ENCODE data around the gene ARHGAP8.

DNA sequence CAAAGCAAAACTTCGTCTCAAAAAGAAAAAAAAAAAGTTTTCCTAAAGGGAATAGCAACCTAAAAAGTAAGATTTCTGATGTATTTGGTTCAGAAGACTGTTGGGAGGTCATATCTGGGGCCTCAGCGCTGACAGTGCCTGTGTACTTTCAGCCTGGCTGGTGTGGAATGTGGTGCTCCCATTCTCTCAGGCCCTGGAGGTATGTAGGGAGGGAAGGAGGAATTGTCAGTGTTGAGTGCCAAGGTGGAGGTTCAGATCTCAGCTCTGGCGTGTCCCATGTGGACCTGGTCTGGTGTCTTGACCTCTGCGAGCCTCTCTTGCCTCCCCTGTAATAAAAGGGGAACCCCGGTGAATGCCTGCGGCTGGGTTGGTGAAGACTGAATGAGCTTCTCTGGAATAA lies 28.0 kb upstream of the ARHGAP8 start:
- TF ChIP-seq, protein P1, sequence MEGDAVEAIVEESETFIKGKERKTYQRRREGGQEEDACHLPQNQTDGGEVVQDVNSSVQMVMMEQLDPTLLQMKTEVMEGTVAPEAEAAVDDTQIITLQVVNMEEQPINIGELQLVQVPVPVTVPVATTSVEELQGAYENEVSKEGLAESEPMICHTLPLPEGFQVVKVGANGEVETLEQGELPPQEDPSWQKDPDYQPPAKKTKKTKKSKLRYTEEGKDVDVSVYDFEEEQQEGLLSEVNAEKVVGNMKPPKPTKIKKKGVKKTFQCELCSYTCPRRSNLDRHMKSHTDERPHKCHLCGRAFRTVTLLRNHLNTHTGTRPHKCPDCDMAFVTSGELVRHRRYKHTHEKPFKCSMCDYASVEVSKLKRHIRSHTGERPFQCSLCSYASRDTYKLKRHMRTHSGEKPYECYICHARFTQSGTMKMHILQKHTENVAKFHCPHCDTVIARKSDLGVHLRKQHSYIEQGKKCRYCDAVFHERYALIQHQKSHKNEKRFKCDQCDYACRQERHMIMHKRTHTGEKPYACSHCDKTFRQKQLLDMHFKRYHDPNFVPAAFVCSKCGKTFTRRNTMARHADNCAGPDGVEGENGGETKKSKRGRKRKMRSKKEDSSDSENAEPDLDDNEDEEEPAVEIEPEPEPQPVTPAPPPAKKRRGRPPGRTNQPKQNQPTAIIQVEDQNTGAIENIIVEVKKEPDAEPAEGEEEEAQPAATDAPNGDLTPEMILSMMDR (conservative IDR thresholded peaks at IDR 0.05 in 1 of 2, IDR thresholded peaks at IDR 0.05 in 1 of 2; ENCODE audit: extremely low read depth in 1 of 2, insufficient read depth in 1 of 2, low read depth in 1 of 2, low read length in 2 of 2) = no peak
- TF ChIP-seq EZH2 (IDR thresholded peaks at IDR 0.05; ENCODE audit: borderline replicate concordance, low read length) = no peak

Measured in mammary epithelial cell (primary cell).